Measurements from ENCODE around the gene CCDC170. TPM values are rescaled to one million over a fixed set of nuclear protein-coding genes. Genes with fewer than 3 reads are reported as not detected.
A peak's percentile ranks its signal among the peaks of the same experiment; 100 is the strongest.

Gene CCDC170
- total RNA-seq, 1 donor from 2014 or later = 0.14 TPM

DNA sequence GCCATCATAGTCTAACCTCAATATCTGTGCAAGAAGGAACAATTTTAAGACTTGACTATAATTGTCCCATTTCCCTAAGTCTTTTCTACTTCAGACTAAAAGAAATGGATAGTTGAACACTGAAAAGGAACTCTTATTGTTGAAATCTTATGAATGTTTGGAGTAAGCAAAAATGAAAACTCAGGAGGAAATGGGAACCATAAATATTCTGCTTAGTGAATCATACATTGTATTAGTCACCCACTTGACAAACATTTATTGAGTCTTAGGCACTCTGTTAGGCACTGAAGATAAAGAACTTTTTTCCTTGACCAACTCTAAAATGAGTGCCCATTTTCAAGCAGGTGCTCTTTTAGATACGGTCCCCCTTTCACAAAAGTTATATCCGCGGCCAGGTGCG is 8.7 kb downstream of the CCDC170 start:
- H3K4me3 Mint-ChIP-seq (ENCODE audit: unreplicated experiment) = no peak overlapping the region
- H4K20me1 ChIP-seq (ENCODE audit: insufficient read depth, low read length) = no peaks in the 10 kb centered on the region
- FAIRE-seq (no peak), DNase-seq (ENCODE audit: low read depth) (peak; percentile 46)
- H3K9ac ChIP-seq (ENCODE audit: low read length) = no peak overlapping the region
- no peaks in the 10 kb centered on the region for H3K27me3 ChIP-seq (ENCODE audit: insufficient read depth, low read length)
- no peak overlapping the region for H3K4me2 ChIP-seq (ENCODE audit: low read length)
- H3K27ac ChIP-seq (ENCODE audit: low read depth, low read length) = no peak overlapping the region
- H3K9me3 Mint-ChIP-seq (ENCODE audit: unreplicated experiment) = no peaks in the 10 kb centered on the region
- H2AFZ ChIP-seq (ENCODE audit: low read depth, low read length) = no peak overlapping the region
- H3K27me3 Mint-ChIP-seq (ENCODE audit: low read depth, unreplicated experiment) = no peaks in the 10 kb centered on the region
- H3K36me3 Mint-ChIP-seq (ENCODE audit: low read depth, unreplicated experiment) = no peaks in the 10 kb centered on the region
- no peaks in the 10 kb centered on the region for H3K4me1 ChIP-seq (ENCODE audit: insufficient read depth, low read length)
- no peaks in the 10 kb centered on the region for H3K9me3 ChIP-seq (ENCODE audit: insufficient read depth, low read depth, low read length)
- no peaks in the 10 kb centered on the region for H3K4me1 Mint-ChIP-seq (ENCODE audit: low read depth, unreplicated experiment)
- no peak overlapping the region for H3K4me3 ChIP-seq (ENCODE audit: insufficient read depth, low read depth, low read length)
- H3K79me2 ChIP-seq (ENCODE audit: insufficient read depth, low read length) = no peaks in the 10 kb centered on the region
- H3K36me3 ChIP-seq (ENCODE audit: insufficient read depth, low read length) = no peaks in the 10 kb centered on the region
- no peak for TF ChIP-seq EZH2 (IDR thresholded peaks at IDR 0.05; ENCODE audit: insufficient read depth, low read length)
- TF ChIP-seq, protein P1, sequence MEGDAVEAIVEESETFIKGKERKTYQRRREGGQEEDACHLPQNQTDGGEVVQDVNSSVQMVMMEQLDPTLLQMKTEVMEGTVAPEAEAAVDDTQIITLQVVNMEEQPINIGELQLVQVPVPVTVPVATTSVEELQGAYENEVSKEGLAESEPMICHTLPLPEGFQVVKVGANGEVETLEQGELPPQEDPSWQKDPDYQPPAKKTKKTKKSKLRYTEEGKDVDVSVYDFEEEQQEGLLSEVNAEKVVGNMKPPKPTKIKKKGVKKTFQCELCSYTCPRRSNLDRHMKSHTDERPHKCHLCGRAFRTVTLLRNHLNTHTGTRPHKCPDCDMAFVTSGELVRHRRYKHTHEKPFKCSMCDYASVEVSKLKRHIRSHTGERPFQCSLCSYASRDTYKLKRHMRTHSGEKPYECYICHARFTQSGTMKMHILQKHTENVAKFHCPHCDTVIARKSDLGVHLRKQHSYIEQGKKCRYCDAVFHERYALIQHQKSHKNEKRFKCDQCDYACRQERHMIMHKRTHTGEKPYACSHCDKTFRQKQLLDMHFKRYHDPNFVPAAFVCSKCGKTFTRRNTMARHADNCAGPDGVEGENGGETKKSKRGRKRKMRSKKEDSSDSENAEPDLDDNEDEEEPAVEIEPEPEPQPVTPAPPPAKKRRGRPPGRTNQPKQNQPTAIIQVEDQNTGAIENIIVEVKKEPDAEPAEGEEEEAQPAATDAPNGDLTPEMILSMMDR (IDR thresholded peaks at IDR 0.05; ENCODE audit: insufficient read depth, low read depth, low read length) = no peak
- no peak overlapping the region for H3K27ac Mint-ChIP-seq (ENCODE audit: unreplicated experiment)

DNA sequence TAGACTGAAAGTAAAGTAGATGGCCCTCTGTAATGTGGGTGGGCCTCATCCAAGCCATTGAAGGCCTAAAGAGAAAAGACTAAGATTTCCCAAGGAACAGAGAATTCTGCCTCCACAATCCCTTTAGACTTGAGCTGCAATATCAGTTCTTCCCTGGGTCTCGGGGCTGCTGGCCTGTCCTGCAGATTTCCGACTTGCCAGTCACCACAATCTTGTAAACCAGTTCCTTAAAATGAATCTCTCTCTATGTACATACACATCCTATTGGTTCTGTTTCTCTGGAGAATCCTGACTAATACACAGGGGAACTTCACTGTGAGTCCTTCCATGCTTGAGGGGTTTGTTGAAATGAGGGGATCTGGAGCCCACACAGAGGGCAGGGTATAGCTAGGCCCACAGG is 12.9 kb downstream of the CCDC170 start:
- no peaks in the 10 kb centered on the region for H3K36me3 Mint-ChIP-seq (ENCODE audit: low read depth, unreplicated experiment)
- Histone ChIP-seq H3K9me3 (ENCODE audit: insufficient read depth, low read depth, low read length) (no peaks in the 10 kb centered on the region), H3K9ac (ENCODE audit: low read length) (no peak overlapping the region), H3K27ac (ENCODE audit: low read depth, low read length) (no peak overlapping the region), H3K79me2 (ENCODE audit: insufficient read depth, low read length) (no peaks in the 10 kb centered on the region), H3K27me3 (ENCODE audit: insufficient read depth, low read length) (no peaks in the 10 kb centered on the region), H3K4me2 (ENCODE audit: low read length) (no peak overlapping the region), H2AFZ (ENCODE audit: low read depth, low read length) (no peak overlapping the region), H4K20me1 (ENCODE audit: insufficient read depth, low read length) (no peaks in the 10 kb centered on the region), H3K4me1 (ENCODE audit: insufficient read depth, low read length) (no peaks in the 10 kb centered on the region), H3K4me3 (ENCODE audit: insufficient read depth, low read depth, low read length) (no peak overlapping the region), H3K36me3 (ENCODE audit: insufficient read depth, low read length) (no peaks in the 10 kb centered on the region)
- no peaks in the 10 kb centered on the region for H3K27me3 Mint-ChIP-seq (ENCODE audit: low read depth, unreplicated experiment)
- no peak for DNase-seq (ENCODE audit: low read depth)
- H3K4me1 Mint-ChIP-seq (ENCODE audit: low read depth, unreplicated experiment) = no peaks in the 10 kb centered on the region
- H3K4me3 Mint-ChIP-seq (ENCODE audit: unreplicated experiment) = no peak overlapping the region
- H3K27ac Mint-ChIP-seq (ENCODE audit: unreplicated experiment) = no peak overlapping the region
- no peak for FAIRE-seq
- TF ChIP-seq, protein P1 (IDR thresholded peaks at IDR 0.05; ENCODE audit: insufficient read depth, low read depth, low read length) = no peak
- TF ChIP-seq EZH2 (IDR thresholded peaks at IDR 0.05; ENCODE audit: insufficient read depth, low read length) = no peak
- no peaks in the 10 kb centered on the region for H3K9me3 Mint-ChIP-seq (ENCODE audit: unreplicated experiment)

DNA sequence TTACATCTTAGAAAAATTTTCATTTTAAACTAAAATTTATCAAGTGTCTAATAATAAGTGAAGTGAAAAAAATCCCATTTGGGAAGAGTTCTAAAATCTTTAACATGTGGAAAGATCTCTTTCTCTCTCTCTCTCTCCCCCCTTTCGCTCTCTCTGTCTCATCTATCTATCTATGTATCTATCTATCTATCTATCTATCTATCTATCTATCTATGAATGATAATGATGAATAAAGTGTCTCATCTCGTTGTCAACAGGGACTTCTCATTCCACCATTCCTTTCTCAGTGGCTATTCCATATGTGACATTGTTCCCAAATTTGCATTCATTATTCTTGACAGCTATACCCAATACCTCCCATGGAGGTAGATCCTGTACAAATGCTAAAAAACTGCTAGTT is 15.2 kb downstream of the CCDC170 start:
- DNase-seq (ENCODE audit: low read depth) (no peak), FAIRE-seq (no peak)
- H3K27me3 ChIP-seq (ENCODE audit: insufficient read depth, low read length) = no peaks in the 10 kb centered on the region
- H3K9ac ChIP-seq (ENCODE audit: low read length) = no peak overlapping the region
- H3K4me2 ChIP-seq (ENCODE audit: low read length) = no peak overlapping the region
- H3K79me2 ChIP-seq (ENCODE audit: insufficient read depth, low read length) = no peaks in the 10 kb centered on the region
- no peak for TF ChIP-seq EZH2 (IDR thresholded peaks at IDR 0.05; ENCODE audit: insufficient read depth, low read length)
- TF ChIP-seq, protein P1 (IDR thresholded peaks at IDR 0.05; ENCODE audit: insufficient read depth, low read depth, low read length) = no peak
- no peaks in the 10 kb centered on the region for H3K4me1 ChIP-seq (ENCODE audit: insufficient read depth, low read length)
- H3K36me3 ChIP-seq (ENCODE audit: insufficient read depth, low read length) = no peaks in the 10 kb centered on the region
- no peak overlapping the region for H3K27ac ChIP-seq (ENCODE audit: low read depth, low read length)
- no peaks in the 10 kb centered on the region for H3K9me3 ChIP-seq (ENCODE audit: insufficient read depth, low read depth, low read length)
- Mint-ChIP-seq H3K4me1 (ENCODE audit: low read depth, unreplicated experiment) (no peaks in the 10 kb centered on the region), H3K9me3 (ENCODE audit: unreplicated experiment) (no peaks in the 10 kb centered on the region), H3K36me3 (ENCODE audit: low read depth, unreplicated experiment) (no peaks in the 10 kb centered on the region), H3K4me3 (ENCODE audit: unreplicated experiment) (no peak overlapping the region), H3K27ac (ENCODE audit: unreplicated experiment) (no peak overlapping the region), H3K27me3 (ENCODE audit: low read depth, unreplicated experiment) (no peaks in the 10 kb centered on the region)
- no peak overlapping the region for H2AFZ ChIP-seq (ENCODE audit: low read depth, low read length)
- no peak overlapping the region for H3K4me3 ChIP-seq (ENCODE audit: insufficient read depth, low read depth, low read length)
- no peaks in the 10 kb centered on the region for H4K20me1 ChIP-seq (ENCODE audit: insufficient read depth, low read length)
